HG03097 (cell line): ENCODE measurements around the gene UBASH3B.
A peak's percentile ranks its signal among the peaks of the same experiment; 100 is the strongest.

Experiments
- ATAC-seq: cut with Tn5 transposase; IDR thresholded peaks from one replicate; pipeline ENCODE4 v1.9.1; 2021; ENCODE audit not compliant: unreplicated experiment, low FRiP score

The UBASH3B gene

GRCh38 chr11:122646549-122647340 lies 8.8 kb upstream of the UBASH3B start:
- ATAC-seq: no peak

- no peak for ATAC-seq
Measured at GRCh38 chr11:122647736-122648275, 7.7 kb upstream of the UBASH3B start.

GRCh38 chr11:122649116-122649515 lies 6.4 kb upstream of the UBASH3B start:
- no peak for ATAC-seq

GRCh38 chr11:122650619-122651018 lies 4.9 kb upstream of the UBASH3B start:
- ATAC-seq: no peak

GRCh38 chr11:122652495-122652894 lies 3.0 kb upstream of the UBASH3B start:
- ATAC-seq: no peak

- ATAC-seq: no peak
Measured at GRCh38 chr11:122653916-122654585, 1.5 kb upstream of the UBASH3B start.

DNA sequence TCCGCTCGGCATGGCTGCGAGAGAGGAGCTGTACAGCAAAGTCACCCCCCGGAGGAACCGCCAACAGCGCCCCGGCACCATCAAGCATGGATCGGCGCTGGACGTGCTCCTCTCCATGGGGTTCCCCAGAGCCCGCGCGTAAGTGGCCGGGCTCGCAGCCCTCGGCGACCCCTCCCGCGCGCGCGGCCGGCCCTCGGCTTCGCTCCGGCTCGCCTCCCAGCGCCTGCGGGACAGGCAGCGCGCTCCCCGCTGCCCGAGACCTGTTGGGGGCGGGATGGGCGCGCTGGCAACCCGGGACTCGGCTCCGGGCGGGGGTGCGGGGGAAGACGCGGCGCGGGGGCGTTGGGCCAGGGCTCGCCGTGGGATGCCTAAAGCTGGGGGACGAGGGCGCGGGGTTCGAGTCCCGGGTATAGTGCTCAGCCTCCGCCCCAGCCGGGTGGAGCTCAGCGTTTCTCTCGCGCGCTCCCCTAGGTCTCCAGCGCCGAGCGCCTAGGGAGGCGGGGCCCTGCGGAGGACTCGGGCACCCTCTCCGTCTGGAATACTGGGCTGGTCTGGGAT lies 630 bp downstream of the UBASH3B start:
- ATAC-seq: peak; percentile 51

DNA sequence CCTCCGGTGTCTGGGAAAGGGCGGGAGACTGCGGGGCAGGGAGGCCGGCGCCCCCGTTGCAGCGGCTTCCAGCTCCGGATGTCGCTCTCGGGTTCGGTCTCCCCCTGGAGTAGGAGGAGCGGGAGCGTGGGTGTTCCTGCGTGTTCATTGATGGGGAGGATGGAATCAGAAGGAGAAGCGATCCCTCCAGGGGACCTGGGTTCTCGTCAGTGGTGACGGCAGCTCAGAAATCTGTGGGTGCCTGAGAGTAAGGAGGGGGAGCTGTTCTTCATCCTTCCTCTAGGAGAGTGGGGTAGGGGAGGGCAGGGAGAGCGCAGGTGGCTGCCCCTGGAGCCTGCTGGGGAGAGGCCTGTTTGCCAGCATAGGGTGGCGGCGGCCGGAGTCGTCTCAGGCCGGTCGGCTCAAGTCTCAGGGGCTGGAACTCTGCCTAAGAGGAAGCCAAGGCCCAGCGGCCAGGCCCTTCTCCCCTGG lies 1.1 kb downstream of the UBASH3B start:
- no peak for ATAC-seq

DNA sequence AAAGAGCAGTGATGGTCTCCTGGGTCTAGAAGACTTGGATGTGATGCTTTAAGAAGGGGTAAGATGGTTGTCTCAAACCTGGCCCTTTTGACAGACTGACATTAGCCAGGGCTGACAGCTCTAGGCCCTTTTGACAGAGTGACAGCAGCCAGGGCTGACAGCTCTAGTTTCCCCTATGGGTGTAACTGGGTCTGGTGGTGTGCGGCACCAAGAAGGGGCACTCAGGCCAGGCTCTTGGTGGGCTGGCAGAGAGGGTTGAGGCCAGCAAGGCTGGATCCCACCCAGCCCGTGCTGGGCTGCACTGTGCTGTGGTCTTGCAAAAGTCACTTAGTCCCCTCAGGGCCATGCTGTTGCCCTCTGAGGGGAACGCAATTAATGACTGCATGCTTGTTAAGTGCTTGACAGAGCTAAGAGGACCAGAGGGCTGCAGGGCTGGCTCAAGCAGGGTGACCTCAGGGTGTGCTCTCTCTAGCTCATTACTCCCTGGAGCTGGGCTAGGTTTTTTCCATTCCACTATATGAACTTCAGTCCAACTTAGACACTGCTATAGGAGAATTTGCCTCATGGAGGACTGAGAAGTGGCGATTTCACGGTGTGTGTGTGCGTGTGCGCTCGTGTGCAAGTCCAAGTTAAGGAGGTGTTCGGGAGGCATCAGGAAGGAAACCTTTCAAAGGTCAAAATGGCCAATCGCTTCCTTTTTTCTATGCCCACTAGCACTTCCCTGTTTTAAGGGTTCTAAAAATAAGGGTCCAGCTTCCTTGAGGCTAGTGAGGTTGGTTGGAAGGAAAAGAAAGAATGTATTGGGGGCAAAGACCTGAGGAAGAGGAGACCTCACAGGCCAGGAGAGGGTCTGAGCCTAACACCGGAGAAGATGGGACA lies 4.4 kb downstream of the UBASH3B start:
- ATAC-seq: no peak

DNA sequence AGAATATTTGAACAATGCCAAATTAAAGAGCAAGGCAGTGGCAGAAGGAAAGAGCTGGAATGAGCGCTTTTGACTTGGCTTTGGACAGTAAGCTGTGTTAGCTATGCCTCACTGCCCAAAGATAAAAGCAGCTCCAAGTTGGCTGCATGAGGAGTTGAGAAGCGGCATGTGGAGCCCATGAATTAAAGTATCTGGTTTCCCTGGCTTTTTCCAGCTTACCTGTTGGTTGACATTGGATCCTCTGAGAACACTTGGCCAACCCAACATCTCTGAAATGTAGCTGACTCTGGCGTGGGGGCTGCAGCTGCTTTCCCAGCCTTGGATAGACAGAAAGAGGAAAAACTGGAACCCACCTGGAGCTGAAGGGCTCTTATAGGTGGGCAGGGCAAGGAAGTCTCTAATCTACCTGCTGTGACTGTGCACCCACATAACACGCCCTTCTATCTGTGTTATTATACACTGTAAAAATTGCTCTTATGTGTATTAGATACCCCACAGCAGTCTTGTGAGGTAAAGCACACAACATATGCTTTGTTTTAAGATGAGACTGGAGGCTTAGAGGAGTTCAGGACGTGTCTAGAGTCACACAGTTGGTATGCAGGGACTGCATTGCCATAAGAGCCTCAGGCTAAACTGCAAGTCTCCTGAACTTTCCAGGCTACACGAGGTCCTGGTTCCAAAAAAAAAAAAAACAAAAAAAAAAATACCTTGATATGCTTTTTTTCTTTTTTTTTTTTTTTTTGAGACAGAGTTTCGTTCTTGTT lies 5.8 kb downstream of the UBASH3B start:
- no peak for ATAC-seq

GRCh38 chr11:122663056-122663740 lies 7.7 kb downstream of the UBASH3B start:
- ATAC-seq: no peak

DNA sequence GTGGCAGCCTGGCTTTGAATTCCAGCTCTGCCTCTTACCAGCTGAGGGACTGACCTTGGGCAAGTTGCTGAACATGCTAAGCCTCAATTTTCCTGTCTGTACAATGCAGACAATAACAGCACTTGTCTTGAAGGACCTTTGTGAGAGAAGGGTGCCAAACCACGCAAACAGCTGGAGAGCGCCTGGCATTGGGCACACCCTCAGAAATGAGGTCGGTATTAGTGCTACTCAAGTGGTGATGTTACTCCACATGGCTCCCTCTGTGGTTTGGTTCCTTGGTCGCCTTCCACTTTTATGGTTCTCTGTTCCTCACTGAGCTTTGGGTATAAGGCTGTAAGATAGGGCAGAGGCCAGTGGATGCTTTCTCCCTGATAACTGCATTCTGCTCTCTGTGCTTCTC lies 8.2 kb downstream of the UBASH3B start:
- ATAC-seq: no peak

- no peak for ATAC-seq
Measured at GRCh38 chr11:122664188-122664587, 8.7 kb downstream of the UBASH3B start.

GRCh38 chr11:122665861-122666260 lies 10.3 kb downstream of the UBASH3B start:
- ATAC-seq: no peak

- no peak for ATAC-seq
Measured at GRCh38 chr11:122666743-122667142, 11.2 kb downstream of the UBASH3B start.

GRCh38 chr11:122668562-122669090 lies 13.1 kb downstream of the UBASH3B start:
- ATAC-seq: no peak

- ATAC-seq: no peak
Measured at GRCh38 chr11:122670131-122670530, 14.6 kb downstream of the UBASH3B start.

DNA sequence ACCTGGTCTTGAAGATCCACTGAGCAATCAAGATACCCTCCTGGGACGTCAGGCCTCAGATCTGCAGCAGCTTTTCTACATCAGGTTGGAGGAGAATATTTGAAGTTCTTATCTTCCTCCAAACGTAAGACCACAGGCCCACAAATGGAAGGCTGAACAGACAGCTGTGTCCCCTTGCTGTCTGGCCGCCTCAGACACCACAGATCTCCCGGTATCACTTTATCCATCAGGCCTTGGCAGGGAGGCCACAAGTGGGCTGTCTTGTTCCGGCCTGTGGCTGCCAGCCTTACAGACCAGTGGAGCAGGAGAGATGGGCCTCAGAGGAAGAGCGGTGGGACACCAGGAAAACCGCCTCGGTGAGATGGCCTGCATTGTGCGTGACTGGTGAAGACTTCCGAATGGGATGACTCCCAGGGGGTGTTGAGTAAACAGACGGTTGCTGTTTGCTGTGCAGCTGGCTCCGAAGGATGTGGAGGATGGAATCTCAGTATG lies 15.9 kb downstream of the UBASH3B start:
- ATAC-seq: no peak

- ATAC-seq: no peak
Measured at GRCh38 chr11:122672892-122673291, 17.4 kb downstream of the UBASH3B start.
